Esophagus muscularis mucosa (tissue), 4 donors: ENCODE data around the gene PIK3CB. TPM values are rescaled to one million over a fixed set of nuclear protein-coding genes. Genes with fewer than 3 reads are reported as not detected.

Source experiments
- DNase-seq: peaks from one replicate; pipeline ENCODE4 v3.0.0-alpha.2; 2017; ENCODE audit errors: extremely low spot score
- H3K27ac ChIP-seq, 4 donors: fragments of 200-600 bp; sonication (generic); replicated peaks in 1 of 4; 1 replicate in 3 of 4; 2 replicates in 1 of 4; pipeline ENCODE4 v1.5.1; 2016 to 2019; ENCODE audit warnings: mild to moderate bottlenecking in 1 of 4
- H3K27me3 ChIP-seq, 4 donors: fragments of 200-600 bp; sonication (generic); one replicate each; pipeline versions ENCODE4 v1.5.1 to v1.6.0; 2016 to 2019
- H3K36me3 ChIP-seq, 4 donors: fragments of 200-600 bp; sonication (generic); one replicate each; pipeline ENCODE4 v1.5.1; 2016 to 2019
- H3K4me1 ChIP-seq, 4 donors: fragments of 200-600 bp; sonication (generic); one replicate each; pipeline ENCODE4 v1.5.1; 2016 to 2019
- H3K4me3 ChIP-seq, 4 donors: fragments of 200-600 bp; sonication (generic); 1 replicate in 2 of 4; 2 replicates in 2 of 4; pipeline ENCODE4 v1.5.1; 2016 to 2019; ENCODE audit warnings: mild to moderate bottlenecking in 4 of 4, moderate library complexity in 1 of 4
- H3K9me3 ChIP-seq, 4 donors: fragments of 200-600 bp; sonication (generic); 1 replicate in 3 of 4; 2 replicates in 1 of 4; pipeline ENCODE4 v1.5.1; 2016 to 2019
- CTCF ChIP-seq, 3 experiments: fragments of 200-600 bp in 2 of 3; fragments of 450-650 bp in 1 of 3; sonication (generic) in 2 of 3; IDR thresholded peaks; one replicate each; pipeline ENCODE4 v1.5.1; 2017 to 2019; ENCODE audit warnings: antibody characterized with exemption in 3 of 3, mild to moderate bottlenecking in 2 of 3, moderate library complexity in 1 of 3
- EP300 ChIP-seq: sonication (generic); formaldehyde crosslinking; IDR thresholded peaks from one replicate; pipeline ENCODE4 v1.6.1; 2017; ENCODE audit warnings: antibody characterized with exemption
- POLR2A ChIP-seq: fragments of 450-650 bp; IDR thresholded peaks from one replicate; pipeline ENCODE4 v1.6.1; 2017; ENCODE audit warnings: antibody characterized with exemption, moderate library complexity, mild to moderate bottlenecking, low read depth
- POLR2AphosphoS5 ChIP-seq, 2 donors: sonication (generic); formaldehyde crosslinking; IDR thresholded peaks; one replicate each; pipeline ENCODE4 v1.6.1; 2017; ENCODE audit warnings: antibody characterized with exemption in 2 of 2
- WGBS: methylation state at CpG from one replicate; pipeline ENCODE4 v1.1.5; 2018; 5-methylcytosine and 5-hydroxymethylcytosine counted together
- intact Hi-C: fragments of 100-400 bp; cut with DNase I; formaldehyde crosslinking; loops from one replicate; pipeline ENCODE4 v1.15.1; 2023
- total RNA-seq, 4 donors: library from RNA; depleted of rRNA; stranded (reverse); fragments of >200 nt; gene quantifications; one replicate each; pipeline versions ENCODE4 v1.1.0 to v1.2.1, GENCODE V29; 2016

PIK3CB gene
- total RNA-seq, 4 donors from 2014 or later, result 32.1 to 42.7 (median 36.6) TPM

GRCh38 chr3:138696666-138697370 lies 137.9 kb downstream of the PIK3CB start:
- H3K36me3 ChIP-seq, result peaks cover 0 to 38% (median 23%) of the 10 kb centered on the region in 4 donors
- TF ChIP-seq CTCF (IDR thresholded peaks at IDR 0.05) (no peak), POLR2A (no peak), EP300 (no peak)
- intact Hi-C loops, result loop anchor here (10.0 kb wide), 2 partner anchors 102 to 138 kb away; partner anchors contain the start of genes CEP70 and PIK3CB
- no peak overlapping the region for H3K27ac ChIP-seq
- H3K4me3 ChIP-seq, result no peak overlapping the region
- 80% methylated on average over 1 of the region's 1 CpG for WGBS
- DNase-seq, result no peak
- no peaks in the 10 kb centered on the region for H3K9me3 ChIP-seq
- H3K27me3 ChIP-seq, result no peaks in the 10 kb centered on the region
- H3K4me1 ChIP-seq, result peaks cover 0 to 9% (median 0%) of the 10 kb centered on the region in 4 donors

GRCh38 chr3:138694287-138695007 lies 140.3 kb downstream of the PIK3CB start:
- intact Hi-C loops, result loop anchor here (10.0 kb wide), 2 partner anchors 100 to 140 kb away; partner anchors contain the start of genes CEP70 and PIK3CB
- H3K4me1 ChIP-seq, result peaks cover 0 to 9% (median 0%) of the 10 kb centered on the region in 4 donors
- no peak overlapping the region for H3K27ac ChIP-seq
- H3K9me3 ChIP-seq, result no peaks in the 10 kb centered on the region
- peaks cover 0 to 34% (median 21%) of the 10 kb centered on the region in 4 donors for H3K36me3 ChIP-seq
- TF ChIP-seq CTCF (IDR thresholded peaks at IDR 0.05) (no peak), POLR2A (no peak)
- DNase-seq, result no peak
- H3K4me3 ChIP-seq, result no peak overlapping the region
- WGBS, result 81% methylated on average over 8 of the region's 8 CpGs
- no peaks in the 10 kb centered on the region for H3K27me3 ChIP-seq

- no peaks in the 10 kb centered on the region for H3K9me3 ChIP-seq
- no peak for TF ChIP-seq POLR2AphosphoS5 (IDR thresholded peaks at IDR 0.05)
- TF ChIP-seq POLR2A, result no peak
- no peak for TF ChIP-seq CTCF (IDR thresholded peaks at IDR 0.05)
- TF ChIP-seq EP300, result no peak
- peaks cover 0 to 31% (median 19%) of the 10 kb centered on the region in 4 donors for H3K36me3 ChIP-seq
- no peaks in the 10 kb centered on the region for H3K27me3 ChIP-seq
- 97% methylated on average over 3 of the region's 3 CpGs for WGBS
- H3K4me3 ChIP-seq, result no peak overlapping the region
- no peak overlapping the region for H3K27ac ChIP-seq
- no peak for DNase-seq
- intact Hi-C loops, result loop anchor here (10.0 kb wide), 2 partner anchors 97 to 143 kb away; partner anchors contain the start of genes CEP70 and PIK3CB
- peaks cover 0 to 9% (median 2%) of the 10 kb centered on the region in 4 donors for H3K4me1 ChIP-seq
Measured at GRCh38 chr3:138692152-138692551, 142.6 kb downstream of the PIK3CB start.

GRCh38 chr3:138691351-138691750 lies 143.4 kb downstream of the PIK3CB start:
- H3K9me3 ChIP-seq, result no peaks in the 10 kb centered on the region
- WGBS, result 96% methylated on average over 1 of the region's 1 CpG
- TF ChIP-seq POLR2AphosphoS5 (IDR thresholded peaks at IDR 0.05), result no peak
- no peak for TF ChIP-seq POLR2A
- no peak for TF ChIP-seq CTCF (IDR thresholded peaks at IDR 0.05)
- no peak for TF ChIP-seq EP300
- intact Hi-C loops, result loop anchor here (10.0 kb wide), 2 partner anchors 97 to 143 kb away; partner anchors contain the start of genes CEP70 and PIK3CB
- H3K4me1 ChIP-seq, result peaks cover 0 to 9% (median 2%) of the 10 kb centered on the region in 4 donors
- peaks cover 0 to 38% (median 19%) of the 10 kb centered on the region in 4 donors for H3K36me3 ChIP-seq
- no peaks in the 10 kb centered on the region for H3K27me3 ChIP-seq
- no peak overlapping the region for H3K4me3 ChIP-seq
- H3K27ac ChIP-seq, result no peak overlapping the region
- no peak for DNase-seq
